UCSD-AML1 (cell line): ENCODE results near the gene ALG8.

ENCODE experiments used
- DNase-seq: peaks from one replicate; lab custom pipeline; 2025; ENCODE audit not compliant: unreplicated experiment; lab: John Stamatoyannopoulos, UW

The ALG8 gene

DNA sequence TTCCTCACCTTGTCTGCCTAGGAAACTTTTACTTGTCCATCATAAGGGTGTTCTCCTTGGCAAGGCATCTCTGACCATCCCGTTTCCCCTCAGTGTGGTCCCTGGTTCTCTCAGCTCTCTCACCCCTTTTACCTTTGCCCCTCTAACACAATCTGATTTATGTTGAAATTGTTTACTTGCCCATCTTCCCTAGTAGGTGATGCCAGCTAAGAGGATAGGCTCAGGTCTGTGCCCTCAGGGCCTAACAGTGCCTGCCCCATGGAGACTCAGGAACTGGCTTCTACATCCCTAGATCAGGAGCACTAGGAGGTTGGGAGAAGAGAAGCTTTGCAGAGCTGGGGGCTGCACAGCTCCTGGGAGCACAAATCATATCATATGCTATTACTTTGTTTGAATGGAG is 21.1 kb upstream of the ALG8 start:
- no peak for DNase-seq

DNA sequence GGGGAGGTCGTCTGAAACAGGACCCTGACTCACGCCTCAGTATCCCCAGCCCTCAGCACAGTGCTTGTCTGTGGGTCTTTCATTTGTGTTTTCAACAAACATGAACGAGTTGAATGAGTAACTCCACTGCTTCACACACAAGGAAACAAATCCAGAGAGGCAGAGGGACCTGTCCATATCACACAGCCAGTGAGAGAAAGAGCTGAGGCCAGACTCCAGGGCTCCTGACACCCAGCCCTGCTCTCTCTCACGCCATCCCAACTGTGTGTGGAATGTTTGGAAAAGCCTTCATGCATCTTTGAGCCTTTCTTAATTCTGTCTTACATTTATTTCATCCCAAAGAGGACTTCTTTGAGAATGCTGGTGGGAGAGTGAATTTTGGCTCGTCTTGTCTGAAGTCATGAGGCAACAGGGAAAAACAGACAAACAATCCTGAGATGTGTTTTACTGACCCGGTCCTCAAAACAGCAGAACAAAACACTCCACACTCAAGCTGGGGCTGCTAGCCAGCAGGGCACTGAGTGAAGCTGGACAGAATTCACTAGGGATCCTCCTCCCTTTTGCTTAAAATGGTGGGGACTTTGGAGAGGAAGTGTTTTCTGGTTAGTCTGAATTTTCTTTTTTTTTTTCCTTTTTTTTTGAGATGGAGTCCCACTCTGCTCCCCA is 19.7 kb upstream of the ALG8 start:
- no peak for DNase-seq

GRCh38 chr11:78156127-78156844 is 16.9 kb upstream of the ALG8 start:
- DNase-seq = peak; percentile 19

DNA sequence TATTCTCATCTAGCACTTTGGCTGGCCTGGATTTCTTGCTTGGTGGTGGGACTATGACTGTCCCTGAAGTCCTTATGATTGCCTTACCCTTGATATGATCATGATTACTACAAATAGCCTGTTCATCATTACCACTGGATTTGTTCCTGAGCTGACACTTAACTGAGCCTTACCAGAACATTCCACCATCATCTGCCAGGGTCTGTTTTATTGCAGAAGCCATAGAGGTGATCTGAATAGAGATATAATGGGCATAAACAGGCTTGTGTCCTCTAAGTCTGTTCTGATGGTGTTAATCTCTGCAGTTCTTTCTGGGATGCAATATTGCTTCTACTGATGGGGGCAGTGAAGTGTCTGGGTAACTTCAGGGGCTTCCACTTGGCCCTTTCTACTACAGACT is 12.4 kb upstream of the ALG8 start:
- DNase-seq = no peak

GRCh38 chr11:78150754-78151153 is 11.3 kb upstream of the ALG8 start:
- no peak for DNase-seq

DNA sequence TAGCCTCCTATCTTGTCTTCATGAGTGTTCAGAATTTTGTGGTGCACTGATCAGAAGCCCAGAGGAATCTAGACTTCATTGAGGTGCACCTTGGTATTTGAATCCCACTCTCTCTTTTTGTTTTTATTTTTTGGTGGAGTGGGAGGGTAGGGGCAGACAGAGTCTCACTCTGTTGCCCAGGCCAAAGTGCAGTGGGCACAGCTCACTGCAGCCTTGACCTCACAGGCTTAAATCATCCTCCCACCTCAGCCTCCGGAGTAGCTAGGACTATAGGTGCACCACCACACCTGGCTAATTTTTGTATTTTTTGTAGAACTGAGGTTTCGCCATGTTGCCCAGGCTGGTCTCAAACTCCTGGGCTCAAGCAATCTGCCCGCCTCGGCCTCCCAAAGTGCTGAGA is 10.9 kb upstream of the ALG8 start:
- DNase-seq = no peak

DNA sequence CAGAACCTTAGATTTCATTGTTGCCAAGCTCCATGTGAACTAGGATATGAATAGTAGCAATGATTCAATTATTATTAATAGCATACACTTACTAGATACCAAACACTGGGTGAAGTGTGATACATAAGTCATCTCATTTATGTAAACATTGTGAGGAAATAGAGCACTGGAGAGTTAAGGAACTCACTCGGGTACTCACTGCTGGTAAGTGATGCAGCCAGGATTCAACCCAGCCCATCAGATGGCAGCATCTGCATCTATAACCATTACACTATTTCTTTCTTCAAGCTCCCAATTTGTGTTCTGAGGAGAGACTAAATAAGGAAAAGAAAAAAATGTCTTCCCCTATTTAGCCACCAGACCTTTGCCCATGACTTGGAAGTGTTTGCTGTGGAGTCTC is 10.2 kb upstream of the ALG8 start:
- DNase-seq = peak; percentile 18

DNA sequence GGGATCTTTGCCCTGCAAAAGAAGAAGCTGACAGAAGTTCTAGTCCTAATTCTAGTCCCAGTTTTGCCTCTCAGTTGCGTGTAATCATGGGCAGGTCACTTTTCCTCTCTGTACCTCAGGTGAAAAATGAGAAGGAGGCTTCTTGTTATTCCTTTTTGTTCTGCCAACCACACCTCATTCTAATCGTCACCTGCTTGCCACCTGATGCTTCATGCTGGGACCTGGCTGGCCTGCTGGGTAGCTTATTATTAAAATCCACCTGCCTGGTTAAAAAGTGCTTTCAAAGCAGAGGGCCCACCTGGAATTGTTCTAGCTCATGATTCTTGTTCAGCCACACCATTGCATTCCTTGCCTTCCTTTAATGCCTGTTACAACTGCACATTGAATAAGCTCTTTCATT is 8.4 kb upstream of the ALG8 start:
- no peak for DNase-seq

- DNase-seq = no peak
Observed at GRCh38 chr11:78145511-78146025, 6.1 kb upstream of the ALG8 start.

- DNase-seq = no peak
Observed at GRCh38 chr11:78140392-78141077, 1.1 kb upstream of the ALG8 start.

DNA sequence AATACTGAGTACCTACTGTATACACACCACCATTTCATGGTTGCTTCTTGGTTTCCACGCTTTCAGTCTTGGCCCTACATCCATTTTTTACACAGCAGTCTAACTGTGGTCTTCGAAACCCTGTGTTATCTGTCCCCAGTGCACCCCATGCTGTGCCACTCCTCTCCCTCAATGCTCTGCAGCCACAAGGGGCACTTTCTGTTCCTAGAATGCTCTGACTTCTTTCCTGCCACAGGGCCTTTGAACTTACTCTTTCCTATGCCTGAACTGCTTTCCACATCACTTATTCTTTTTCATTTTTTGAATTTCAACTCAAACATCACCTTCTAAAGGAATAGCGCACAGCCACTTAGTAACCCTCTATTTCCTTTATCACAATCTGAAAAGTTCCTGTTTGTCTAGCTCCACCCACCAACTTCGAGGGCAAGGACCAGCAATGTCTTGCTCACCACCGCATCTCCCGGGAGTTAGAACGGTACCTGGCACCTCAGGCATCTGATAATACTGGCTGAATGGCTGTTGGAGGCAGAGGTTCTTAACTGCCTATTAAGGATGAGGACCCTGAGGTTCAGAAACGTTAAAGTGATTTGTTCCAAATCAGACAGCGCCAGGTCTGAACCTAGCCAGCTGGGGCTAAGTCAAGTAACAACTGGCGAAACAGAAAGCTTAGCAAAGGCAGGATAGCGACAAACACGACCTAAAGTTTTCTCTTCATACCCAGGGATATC is 568 bp downstream of the ALG8 start:
- peak; percentile 38 for DNase-seq

- DNase-seq = no peak
Observed at GRCh38 chr11:78138291-78138690, 1.1 kb downstream of the ALG8 start.

- no peak for DNase-seq
Observed at GRCh38 chr11:78132475-78132874, 7.0 kb downstream of the ALG8 start.

DNA sequence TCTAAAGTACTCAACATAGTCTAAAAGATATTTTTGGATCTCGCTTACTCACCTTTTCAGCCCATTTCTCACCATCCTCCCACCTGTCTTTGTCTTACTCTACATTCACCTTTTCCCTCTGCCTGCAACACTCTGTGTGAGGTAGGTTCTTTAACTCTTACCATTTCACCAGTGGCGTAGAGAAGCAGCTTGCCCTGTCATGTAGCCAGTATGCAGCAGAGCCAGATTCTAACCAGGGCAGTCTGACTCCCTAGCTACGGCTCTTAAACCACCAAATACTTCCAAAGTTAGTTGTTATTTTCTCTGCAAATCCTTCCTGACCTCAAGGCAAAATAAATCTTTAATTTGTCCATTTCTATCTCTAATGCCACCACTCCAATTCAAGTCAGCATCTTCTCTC is 7.5 kb downstream of the ALG8 start:
- no peak for DNase-seq

- no peak for DNase-seq
Observed at GRCh38 chr11:78127403-78127802, 12.0 kb downstream of the ALG8 start.

- no peak for DNase-seq
Observed at GRCh38 chr11:78112582-78113275, 26.7 kb downstream of the ALG8 start.

DNA sequence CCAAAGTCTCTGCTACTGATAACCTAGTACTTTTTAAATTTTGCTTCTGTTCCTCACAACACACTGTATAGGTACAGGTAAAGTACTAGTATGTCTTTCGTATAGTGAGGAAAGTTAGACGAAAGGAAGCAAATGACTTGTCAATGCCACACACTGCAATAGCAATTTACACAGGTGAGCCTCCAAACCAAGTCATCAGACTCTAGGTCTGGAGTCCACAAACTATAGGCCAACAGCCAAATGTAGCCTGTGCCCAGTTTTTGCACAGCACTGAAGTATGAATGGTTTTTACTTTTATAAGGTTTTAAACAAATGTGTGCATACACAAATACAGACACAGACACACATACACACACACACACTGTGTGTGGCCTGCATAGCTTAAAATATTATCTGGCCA is 28.1 kb downstream of the ALG8 start:
- no peak for DNase-seq

- DNase-seq = no peak
Observed at GRCh38 chr11:78110830-78111229, 28.6 kb downstream of the ALG8 start.

- DNase-seq = no peak
Observed at GRCh38 chr11:78110351-78110750, 29.1 kb downstream of the ALG8 start.

GRCh38 chr11:78109081-78110015 is 30.1 kb downstream of the ALG8 start:
- no peak for DNase-seq
